GM19023 (cell line): ENCODE results near the gene UBAC2.
A peak's percentile ranks its signal among the peaks of the same experiment; 100 is the strongest.

Experiments
- ATAC-seq: cut with Tn5 transposase; IDR thresholded peaks from one replicate; pipeline ENCODE4 v1.9.1; 2021; ENCODE audit warnings: mild to moderate bottlenecking, moderate library complexity; ENCODE audit not compliant: unreplicated experiment

UBAC2 gene

DNA sequence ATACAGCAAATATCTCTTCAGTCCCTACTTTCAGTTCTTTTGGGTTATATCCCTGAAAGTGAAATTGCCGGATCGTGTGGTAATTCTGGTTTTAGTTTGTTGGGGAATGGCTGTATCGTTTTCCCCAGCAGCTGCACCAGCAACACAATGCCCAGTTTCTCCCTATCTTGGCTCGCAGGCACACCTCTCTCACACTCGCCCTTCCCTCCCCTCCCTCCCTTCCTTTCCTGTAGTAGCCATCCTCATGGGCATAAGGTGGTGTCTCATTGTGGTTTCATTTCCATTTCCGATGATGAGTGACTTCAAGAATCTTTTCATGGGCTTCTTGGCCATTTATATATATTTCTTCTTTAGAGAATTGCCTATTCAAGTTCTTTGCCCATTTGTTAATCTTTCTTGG, 66.2 kb downstream of the UBAC2 start:
- ATAC-seq: no peak

DNA sequence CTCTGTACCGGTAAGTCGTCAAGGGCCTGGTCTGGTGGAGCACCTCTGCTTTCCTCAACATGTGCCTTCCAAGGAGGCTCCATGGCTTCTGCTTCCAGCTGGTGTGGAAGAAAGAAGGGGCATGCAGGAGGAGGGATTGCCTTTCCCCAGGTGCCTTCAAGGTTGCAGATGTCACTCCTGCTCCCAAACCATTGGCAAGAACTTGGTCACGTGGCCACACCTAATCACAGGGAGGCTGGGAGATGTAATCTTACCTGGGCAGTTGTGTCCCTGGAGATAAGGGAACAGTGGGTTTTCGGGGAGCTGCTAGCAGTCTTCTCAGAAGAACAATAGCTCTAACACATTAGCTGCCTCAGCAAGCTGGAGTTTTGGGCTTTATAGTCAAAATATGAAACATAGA, 67.3 kb downstream of the UBAC2 start:
- no peak for ATAC-seq

DNA sequence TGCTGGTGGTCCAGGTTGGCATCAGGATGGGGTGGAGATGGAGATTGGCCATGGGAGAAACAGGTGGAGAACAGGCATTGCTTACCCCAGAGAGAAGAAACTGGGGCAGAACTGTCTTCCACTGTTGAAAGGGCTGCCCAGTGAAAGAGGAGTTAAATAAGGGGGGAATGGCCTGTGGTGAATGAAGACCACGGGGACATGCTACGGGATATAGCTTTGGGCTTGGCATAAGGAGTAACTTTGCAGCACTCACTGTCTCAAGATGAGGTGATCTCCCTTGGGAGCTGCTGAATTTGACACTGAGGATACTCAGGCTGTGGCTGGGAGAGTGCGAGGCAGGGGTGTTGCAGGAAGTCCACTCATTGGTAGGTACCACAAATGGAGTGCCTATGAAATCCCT, 68.2 kb downstream of the UBAC2 start:
- no peak for ATAC-seq

DNA sequence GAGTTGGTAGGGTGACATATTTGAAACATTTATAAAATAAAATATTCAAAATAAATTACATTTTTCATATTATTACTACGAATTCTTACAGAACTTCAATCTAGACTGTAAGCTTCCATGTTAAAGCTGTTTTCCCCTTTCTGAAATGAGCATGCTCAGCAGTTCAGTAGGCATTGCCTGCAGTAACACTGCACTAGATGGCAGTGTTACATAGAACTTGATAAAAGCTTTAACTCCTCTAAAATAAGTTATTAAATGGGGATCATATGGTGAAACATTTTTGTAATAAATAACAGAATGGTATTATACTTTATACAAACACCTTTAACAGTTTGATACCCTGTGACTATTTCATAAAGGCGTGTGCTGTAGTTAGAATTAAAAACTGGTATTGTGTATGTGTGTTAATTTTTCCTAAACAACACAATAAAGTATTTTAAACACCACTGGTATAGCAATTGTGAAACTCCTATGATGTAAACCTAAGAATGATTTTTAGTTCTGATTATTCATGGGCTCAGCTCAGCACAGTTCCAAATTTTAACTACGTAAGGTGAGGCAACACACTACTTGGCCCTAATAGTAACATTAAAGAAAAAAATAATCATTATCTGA, 69.1 kb downstream of the UBAC2 start:
- ATAC-seq: peak; percentile 76

DNA sequence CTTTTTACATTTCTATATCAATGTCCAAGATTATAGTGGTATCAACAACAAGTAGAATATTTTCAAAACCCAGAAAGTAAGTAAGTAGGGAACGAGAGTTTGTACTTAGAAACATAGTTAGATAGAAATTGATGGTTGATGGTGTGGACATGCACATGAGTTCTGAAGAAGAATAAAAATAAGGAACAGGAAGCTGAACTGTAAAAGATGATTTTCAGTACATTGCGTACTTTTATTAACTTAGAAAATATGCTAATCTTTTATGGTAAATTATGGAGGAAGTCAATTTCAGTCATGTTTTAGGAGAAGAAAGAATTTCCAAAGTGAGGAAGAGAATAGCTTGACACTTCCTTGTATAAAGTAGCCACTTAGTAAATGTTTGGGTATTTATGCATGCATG, 69.9 kb downstream of the UBAC2 start:
- no peak for ATAC-seq

DNA sequence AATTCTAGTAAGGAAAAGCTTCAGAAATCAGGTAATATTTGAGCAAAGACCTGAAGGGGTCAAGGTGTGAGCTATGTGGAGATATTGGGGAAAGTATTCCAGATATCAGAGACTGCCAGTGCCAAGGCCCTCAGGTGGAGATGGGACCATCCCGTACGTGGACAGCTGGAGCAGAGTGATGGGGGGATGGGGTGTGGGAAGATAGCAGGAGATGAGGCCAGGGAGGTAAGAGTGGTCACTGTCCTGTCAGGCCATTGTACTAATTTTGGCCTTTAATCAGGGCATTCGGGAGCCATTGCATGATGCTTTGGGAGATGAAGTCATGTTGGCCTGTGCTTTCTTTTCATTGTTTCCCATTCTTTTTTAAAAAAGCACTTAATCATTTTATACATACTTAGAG, 70.6 kb downstream of the UBAC2 start:
- no peak for ATAC-seq

DNA sequence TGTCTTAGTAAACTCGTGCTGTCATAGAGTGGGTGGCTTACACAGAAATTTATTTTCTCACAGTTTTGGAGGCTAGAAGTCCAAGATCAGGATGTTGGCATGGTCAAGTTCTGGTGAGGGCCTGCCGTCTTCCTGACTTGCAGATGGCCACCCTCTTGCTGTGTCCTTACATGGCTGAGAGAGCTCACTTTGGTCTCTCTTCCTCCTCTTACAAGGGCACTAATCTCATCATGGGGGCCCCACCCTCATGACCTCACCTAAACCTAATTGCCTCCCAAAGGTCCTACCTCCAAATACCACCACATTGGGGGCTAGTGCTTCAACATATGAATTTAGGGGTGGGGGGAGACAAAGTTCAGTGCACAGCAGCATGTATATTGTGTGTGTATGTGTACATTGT, 71.8 kb downstream of the UBAC2 start:
- no peak for ATAC-seq

DNA sequence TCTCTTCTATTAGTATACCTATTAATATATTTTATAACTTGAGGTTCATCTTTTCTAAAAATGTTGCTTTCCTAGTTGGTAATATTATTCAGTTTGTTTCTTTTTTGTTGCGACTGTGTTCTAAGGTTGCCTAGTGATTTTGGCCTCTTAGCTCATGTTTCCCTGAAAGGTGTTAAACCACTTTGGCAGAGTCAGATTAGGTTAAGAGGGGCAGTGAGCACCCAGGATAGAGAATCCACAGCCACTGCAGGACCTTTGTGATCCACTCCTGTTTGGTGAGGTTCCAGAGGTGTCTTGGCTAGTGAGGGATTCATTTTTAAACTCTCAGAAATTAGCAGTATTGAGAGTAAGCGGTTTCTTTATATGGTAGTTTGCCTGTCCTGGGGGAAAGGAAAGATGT, 72.5 kb downstream of the UBAC2 start:
- ATAC-seq: no peak

DNA sequence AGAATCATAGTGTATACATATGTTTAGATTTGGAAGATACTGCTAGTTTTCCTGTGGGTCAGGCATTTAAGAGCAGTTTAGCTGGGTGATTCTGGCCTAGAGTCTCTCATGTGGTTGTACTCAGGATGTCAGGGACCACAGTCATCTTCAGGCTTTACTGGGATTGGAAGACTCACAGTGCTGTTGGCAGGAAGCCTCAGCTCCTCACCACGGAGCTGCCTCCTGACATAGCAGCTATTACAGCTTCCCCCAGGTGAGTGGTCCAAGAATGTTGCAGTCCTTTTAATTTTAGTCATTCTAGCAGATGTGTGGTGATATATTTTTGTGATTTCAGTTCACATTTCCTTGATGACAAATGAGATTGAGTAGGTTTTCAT, 74.4 kb downstream of the UBAC2 start:
- ATAC-seq: no peak

DNA sequence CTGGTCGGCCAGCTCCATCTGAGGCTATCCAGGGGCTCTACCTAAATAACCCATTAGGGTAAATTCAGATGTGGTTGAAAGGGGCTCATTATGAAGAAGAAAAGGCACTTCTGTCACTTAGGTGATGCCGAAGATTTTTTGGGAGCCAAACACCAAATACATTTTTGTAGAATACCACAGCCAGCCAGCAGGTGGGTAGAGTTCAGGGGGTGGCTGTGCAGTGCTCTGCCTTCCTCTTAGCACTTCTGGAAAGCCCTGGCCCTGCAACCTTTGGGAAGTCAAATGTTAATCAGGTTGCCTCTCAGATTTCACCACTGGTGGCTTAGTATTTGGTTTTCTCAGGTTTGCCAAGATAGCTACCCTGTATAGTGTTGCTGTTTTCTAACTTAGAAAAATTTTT, 76.1 kb downstream of the UBAC2 start:
- ATAC-seq: no peak

DNA sequence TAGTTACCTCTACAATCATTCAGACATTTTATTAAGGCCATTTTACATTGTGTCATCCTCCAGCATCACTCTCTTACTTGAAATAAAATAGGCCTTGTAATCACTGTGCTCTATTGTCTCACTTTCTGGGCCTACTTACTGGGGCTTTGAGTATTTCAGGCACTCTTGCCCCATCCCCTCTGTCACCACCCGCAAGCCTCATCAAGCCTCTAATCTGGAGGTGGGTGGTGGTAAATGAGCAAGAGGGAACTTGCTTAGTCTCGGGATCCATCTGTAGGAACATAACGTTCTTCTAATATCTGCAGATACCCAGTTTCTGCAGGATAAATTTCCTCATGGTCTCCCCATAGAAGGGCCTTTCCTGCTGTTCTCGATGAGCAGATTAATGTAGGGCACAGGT, 77.0 kb downstream of the UBAC2 start:
- no peak for ATAC-seq

DNA sequence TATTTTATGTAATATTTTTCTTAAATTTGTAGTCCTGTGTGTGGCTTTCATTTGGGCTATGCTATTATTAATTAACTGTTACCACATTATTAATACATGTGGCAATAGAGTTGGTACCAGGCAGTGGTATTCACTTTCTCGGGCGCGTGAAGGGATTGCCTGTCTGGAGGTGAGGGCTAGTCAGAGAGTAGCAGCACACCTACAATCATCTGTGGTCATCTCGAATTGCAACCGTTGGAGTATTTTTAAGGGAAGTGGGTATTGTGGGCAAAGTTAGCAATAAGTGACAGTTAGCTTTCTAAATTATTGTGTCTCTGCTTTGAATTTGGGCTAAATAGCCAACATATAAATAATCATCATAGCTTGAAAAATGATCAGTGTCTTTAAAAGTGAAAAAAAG, 77.5 kb downstream of the UBAC2 start:
- ATAC-seq: no peak

DNA sequence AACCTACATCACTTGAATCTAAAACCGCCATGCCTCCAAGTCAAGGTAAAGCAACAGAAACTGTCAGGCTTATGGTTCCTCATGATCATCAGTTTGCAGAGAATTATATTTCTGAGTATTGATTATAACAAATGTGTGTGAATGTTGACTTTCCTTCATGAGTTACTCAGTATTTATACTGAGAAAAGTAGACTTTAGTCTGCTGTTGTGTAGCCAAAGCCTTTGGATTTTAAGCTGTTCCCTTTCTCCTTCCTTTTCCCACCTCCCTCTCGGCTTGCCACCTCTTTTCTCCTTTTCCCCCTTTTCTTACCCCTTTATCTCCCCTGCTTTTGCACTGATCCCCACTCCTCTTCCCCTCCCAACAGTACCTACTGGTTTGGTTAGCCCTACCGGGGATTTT, 78.2 kb downstream of the UBAC2 start:
- no peak for ATAC-seq

DNA sequence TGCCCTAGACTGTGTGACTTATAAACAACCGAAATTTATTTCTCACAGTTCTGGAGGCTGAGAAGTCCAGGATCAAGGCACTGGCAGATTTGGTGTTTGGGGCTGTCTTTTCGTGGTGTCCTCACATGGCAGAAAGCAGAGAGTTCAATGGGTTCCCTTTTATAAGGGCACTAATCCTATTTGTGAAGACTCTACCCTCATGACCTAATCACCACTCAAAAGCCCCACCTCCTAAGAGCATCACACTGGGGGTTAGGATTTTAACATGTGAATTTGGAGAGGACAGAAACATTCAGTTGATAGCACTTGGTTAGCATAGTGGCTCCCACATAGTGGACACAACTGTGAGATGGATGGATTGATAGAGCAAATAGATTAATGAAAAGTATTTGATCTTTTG, 79.0 kb downstream of the UBAC2 start:
- no peak for ATAC-seq

DNA sequence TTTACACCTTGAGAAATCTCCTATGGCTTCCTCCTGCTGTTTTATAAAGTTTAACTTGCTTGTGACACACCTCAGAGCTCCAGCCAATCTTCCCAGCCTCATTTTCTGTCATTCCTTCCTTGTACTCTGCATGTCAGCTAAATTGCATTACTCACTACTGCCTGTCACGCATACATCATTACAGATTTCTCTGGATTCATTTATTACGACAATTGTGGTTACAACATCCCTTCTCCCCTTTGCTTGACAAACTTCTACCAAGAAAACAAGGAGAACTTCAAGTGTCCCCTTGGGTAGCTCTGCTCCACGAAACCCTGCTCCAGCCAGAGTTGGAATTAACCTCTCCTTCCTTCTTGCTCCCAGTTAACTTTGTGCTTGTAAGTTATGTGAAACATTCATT, 79.5 kb downstream of the UBAC2 start:
- ATAC-seq: no peak

DNA sequence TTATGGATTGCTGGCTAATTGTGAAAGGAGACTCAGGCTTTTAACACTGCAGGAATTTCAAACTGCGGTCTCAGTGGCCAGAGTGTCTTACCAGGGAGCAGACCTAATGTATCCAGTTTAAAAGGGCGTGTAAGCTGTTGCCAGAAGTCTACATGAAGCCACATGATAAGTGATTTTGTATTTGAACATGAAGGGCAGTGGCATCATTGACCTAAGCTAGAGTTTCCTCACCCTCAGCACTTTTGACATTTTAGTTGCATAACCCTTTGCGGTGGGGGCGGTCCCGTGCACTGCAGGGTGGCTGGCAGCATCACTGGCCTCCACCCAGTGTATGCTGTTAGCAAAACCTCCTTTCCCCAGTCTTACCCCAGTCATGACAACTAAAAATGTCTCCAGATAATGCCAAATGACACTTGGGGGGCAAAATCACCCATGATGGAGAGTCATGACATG, 81.2 kb downstream of the UBAC2 start:
- peak; percentile 79 for ATAC-seq

DNA sequence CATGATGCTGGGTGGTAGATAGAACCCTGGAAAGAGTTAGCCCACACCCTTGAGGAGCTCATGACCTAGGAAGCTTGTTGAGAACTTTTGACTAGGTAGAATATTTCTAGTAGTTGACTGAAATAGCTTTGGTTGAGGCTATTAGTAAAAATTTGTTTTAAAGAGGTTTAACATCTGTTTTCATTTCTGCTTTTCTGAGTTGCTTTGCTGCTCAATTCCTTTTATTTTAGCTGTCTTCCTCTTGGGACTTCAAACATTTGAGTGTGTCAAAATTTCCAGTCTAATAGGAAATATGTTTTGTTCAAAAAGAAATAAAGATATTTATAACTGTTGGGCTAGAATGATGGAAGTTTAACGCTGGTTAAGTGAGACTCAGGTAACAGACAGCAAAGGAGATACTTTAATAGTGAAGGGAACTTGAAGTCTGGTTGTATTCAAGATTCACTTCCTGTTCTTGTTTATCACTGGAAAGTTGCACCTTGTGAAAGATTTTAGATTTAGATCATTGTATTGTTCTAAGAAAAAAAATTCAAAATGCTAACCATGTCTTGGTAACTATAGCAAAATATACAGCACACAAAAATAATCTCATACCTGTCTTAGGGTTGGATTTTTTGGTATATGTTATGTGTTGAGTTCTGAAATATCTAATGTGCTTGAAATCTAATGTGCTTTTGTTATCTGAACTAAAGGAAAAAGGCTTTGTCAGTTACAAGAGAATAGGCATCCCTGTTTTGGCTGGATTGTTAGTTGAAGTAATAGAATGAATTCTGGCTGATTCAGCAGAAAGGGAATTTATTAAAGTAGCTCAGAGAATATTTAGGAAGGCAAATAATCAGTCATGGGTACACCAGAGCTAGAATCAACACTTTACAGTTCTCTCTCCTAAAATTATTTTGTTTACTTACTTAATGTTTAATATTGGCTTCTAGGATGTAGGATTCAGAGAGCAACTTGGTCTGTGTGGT, 81.9 kb downstream of the UBAC2 start:
- ATAC-seq: peak; percentile 63

DNA sequence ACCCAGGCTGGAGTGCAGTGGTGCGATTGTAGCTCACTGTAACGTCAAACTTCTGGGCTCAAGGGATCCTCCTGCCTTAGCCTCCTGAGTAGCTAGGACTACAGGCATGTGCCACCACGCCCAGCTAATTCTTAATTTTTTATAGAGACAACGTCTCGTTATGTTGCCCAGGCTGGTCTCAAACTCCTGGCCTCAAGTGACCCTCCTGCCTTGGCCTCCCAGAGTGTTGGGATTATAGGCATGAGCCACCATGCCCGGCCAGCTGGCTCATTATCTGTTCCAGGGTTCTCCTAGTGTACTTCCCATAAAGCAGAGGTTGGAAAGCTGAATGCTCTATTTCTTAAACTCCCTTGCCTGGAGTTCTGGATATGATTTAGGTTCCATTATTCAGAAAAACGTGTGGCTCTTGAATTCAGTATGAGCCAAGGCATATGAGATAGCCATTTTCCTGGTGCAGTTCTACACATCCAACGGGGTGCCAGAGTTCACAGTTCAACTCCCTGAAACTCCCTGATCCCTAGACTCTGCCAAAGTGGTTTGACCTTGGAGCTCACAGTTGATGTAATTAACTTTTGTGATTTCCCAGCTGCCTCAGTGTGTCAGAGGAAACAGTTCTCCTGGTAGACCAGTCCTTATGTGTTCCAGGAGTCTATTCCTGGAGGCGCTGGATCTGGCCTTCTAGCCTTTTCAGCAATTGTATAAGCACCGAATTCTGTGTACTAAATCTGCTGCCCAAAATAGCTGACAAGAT, 85.0 kb downstream of the UBAC2 start:
- ATAC-seq: no peak

DNA sequence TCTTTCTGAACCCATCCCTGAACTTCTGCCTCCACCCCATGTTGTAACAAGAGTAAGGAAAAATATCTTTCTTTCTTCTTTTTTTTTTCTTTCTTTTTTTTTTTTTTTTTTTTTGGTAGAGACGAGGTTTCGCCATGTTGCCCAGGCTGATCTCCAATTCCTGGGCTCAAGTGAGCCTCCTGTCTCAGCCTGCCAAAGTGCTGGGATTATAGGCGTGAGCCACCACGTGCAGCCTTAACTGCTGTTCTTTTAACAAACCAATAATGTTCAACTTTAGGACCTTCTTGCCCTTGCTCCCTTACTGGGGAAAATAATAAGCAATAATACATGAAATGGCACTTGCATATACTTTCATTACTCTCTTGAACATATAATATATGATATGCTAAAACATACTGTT, 86.9 kb downstream of the UBAC2 start:
- no peak for ATAC-seq

DNA sequence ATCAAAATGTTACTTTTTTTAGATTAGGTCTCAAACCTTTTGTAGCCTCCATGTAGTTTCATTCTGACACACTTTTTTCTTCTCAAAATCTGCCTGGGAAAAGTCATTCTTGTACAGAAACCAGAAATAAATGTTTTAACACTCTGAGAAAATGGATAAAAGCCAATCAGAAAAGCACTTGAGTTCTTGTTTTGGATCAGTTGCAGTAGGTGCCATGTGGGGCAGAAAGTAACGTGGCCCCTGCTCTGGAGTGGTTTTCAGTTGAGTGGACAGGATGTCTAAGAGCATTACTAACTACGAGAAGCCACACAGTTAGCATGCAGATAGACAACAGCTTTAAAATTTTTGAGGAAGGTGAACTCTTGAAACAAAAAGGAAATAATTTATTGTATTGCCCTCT, 87.4 kb downstream of the UBAC2 start:
- peak; percentile 88 for ATAC-seq

DNA sequence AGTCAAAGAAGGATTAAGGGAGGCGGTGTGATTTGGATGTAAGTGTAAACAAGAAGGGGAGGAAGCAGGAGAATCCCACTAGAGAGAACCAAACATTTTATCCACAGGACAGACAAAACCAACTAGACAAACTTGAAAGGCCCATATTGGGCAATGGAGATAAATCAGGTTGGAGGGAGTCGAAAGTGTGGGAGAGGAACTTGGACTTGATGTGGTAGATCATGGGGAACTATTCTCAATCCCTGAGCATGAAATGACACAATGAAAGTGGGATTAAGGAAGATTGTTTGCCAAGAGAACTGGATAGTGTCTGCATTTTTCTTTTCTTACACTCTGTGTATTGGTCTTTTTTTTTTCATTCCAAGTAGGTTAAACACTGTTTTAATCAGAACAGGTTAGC, 88.6 kb downstream of the UBAC2 start:
- ATAC-seq: no peak
